ENCODE results near the gene PIH1D2.
"Not testable (repeated sequence)": the region's sequence is repeated elsewhere in the genome, so short reads cannot be mapped to it uniquely, and the experiment has no call there.

PIH1D2 gene

GRCh38 chr11:112051768-112052167, 22.0 kb downstream of the PIH1D2 start:
- no peak for DNase-seq

GRCh38 chr11:112050721-112051120, 23.1 kb downstream of the PIH1D2 start:
- no peak for DNase-seq

GRCh38 chr11:112049777-112050176, 24.0 kb downstream of the PIH1D2 start:
- DNase-seq, result no peak

- DNase-seq, result not testable (repeated sequence)
Measured at GRCh38 chr11:112048256-112048655, 25.6 kb downstream of the PIH1D2 start.

- DNase-seq, result not testable (repeated sequence)
Measured at GRCh38 chr11:112046647-112047046, 27.2 kb downstream of the PIH1D2 start.

- no peak for DNase-seq
Measured at GRCh38 chr11:112044961-112045360, 28.9 kb downstream of the PIH1D2 start.

GRCh38 chr11:112042961-112043304, 30.9 kb downstream of the PIH1D2 start:
- DNase-seq, result no peak

GRCh38 chr11:112042161-112042960, 31.5 kb downstream of the PIH1D2 start:
- DNase-seq, result no peak

- DNase-seq, result no peak
Measured at GRCh38 chr11:112037527-112037926, 36.3 kb downstream of the PIH1D2 start.

GRCh38 chr11:112033902-112034301, 39.9 kb downstream of the PIH1D2 start:
- DNase-seq, result no peak

- DNase-seq, result no peak
Measured at GRCh38 chr11:112029460-112029859, 44.4 kb downstream of the PIH1D2 start.

- DNase-seq, result not testable (repeated sequence)
Measured at GRCh38 chr11:112026784-112027410, 46.9 kb downstream of the PIH1D2 start.

GRCh38 chr11:112025707-112026106, 48.1 kb downstream of the PIH1D2 start:
- peak; percentile 25 for DNase-seq

GRCh38 chr11:112024773-112025678, 48.8 kb downstream of the PIH1D2 start, which contains the start of gene DLAT:
TSS of gene DLAT (plus strand) at chr11:112025408. CDS start at chr11:112025473, 65 bp downstream.
- DNase-seq, result peak; percentile 89

- no peak for DNase-seq
Measured at GRCh38 chr11:112024178-112024772, 49.5 kb downstream of the PIH1D2 start.

- DNase-seq, result no peak
Measured at GRCh38 chr11:112023104-112023503, 50.7 kb downstream of the PIH1D2 start.

GRCh38 chr11:112019066-112019465, 54.8 kb downstream of the PIH1D2 start:
- no peak for DNase-seq
